Measurements from ENCODE around the gene MXRA5. TPM values are rescaled to one million over a fixed set of nuclear protein-coding genes. Genes with fewer than 3 reads are reported as not detected.

Gene MXRA5
- total and polyA plus RNA-seq, 2 of the 8 experiments (the other 6 are each of a cell fraction or from before 2014, with no cell fraction given): 0.56 to 1.7 TPM

DNA sequence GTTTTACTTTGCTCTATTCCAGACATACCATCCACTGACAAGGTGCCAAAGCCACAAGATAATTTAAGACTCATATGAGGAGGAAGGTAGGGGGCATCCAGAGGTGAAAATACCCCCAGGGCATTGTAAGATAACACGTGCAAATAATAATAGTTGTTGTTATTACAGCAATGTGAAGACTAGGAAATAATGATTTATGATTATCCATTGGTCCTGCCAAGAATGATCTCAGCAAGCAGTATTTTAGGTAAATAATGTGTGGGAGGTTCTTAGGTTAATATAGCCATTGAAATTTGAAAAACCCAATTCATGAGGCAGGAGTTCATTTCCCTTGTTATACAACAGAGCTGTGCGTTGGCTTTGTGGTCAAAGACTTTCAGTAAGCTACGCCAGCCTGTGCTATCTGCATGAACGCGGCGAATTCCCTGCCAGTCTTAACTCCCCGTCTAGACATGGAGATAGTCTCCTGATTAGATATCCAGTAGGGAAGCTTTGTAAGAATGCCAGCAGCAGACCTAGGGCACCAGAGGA, 47.2 kb upstream of the MXRA5 start:
- no peaks in the 10 kb centered on the region for H3K9me3 ChIP-seq (ENCODE audit: insufficient read depth in 2 of 2, low read depth in 1 of 2, low read length in 1 of 2)
- H4K5ac ChIP-seq (ENCODE audit: insufficient read length, low read depth, low read length): no peak overlapping the region
- no peak overlapping the region for H3K23ac ChIP-seq (ENCODE audit: insufficient read length)
- H4K20me1 ChIP-seq (replicated peaks in 1 of 2; ENCODE audit: control insufficient read depth in 1 of 2, insufficient read depth in 2 of 2, low read length in 2 of 2): no peaks in the 10 kb centered on the region
- no peak overlapping the region for H2AFZ ChIP-seq (ENCODE audit: low read length)
- H3K27me3 ChIP-seq (replicated peaks in 1 of 4; ENCODE audit: control insufficient read depth in 3 of 4, extremely low read depth in 1 of 4, insufficient read depth in 3 of 4, low read length in 3 of 4): no peaks in the 10 kb centered on the region
- H2BK12ac ChIP-seq (ENCODE audit: low read depth, low read length): no peak overlapping the region
- no peaks in the 10 kb centered on the region for H3K79me2 ChIP-seq (ENCODE audit: control insufficient read depth in 1 of 2, insufficient read depth in 2 of 2, low read length in 2 of 2)
- no peak overlapping the region for H4K8ac ChIP-seq (ENCODE audit: extremely low read depth, insufficient read depth, low read length)
- H3K9ac ChIP-seq (replicated peaks in 1 of 4; ENCODE audit: extremely low read depth in 1 of 4, low read depth in 3 of 4, low read length in 3 of 4): no peak overlapping the region
- H3K36me3 ChIP-seq (ENCODE audit: control insufficient read depth in 2 of 4, insufficient read depth in 4 of 4, low read length in 3 of 4): no peaks in the 10 kb centered on the region
- ChIA-PET POLR2A (ENCODE audit: partially characterized antibody) (no interaction called here), CTCF (ENCODE audit: partially characterized antibody) (no interaction called here)
- H3K56ac ChIP-seq (replicated peaks; ENCODE audit: insufficient read length, low read depth, low read length): no peak overlapping the region
- DNase-seq (ENCODE audit: low read depth in 1 of 2, low spot score in 2 of 2) (no peak), FAIRE-seq (no peak)
- no peak overlapping the region for H3K14ac ChIP-seq (ENCODE audit: insufficient read length)
- no peak overlapping the region for H3K27ac ChIP-seq (ENCODE audit: low read depth, low read length)
- no peak overlapping the region for H3K4me3 ChIP-seq (ENCODE audit: extremely low read depth in 1 of 4, insufficient read depth in 2 of 4, low read depth in 3 of 4, low read length in 4 of 4)
- H3K23me2 ChIP-seq (ENCODE audit: low read depth, low read length): no peaks in the 10 kb centered on the region
- no peaks in the 10 kb centered on the region for H3K4me1 ChIP-seq (replicated peaks in 1 of 4; ENCODE audit: control insufficient read depth in 3 of 4, insufficient read depth in 4 of 4, low read length in 3 of 4)
- H2BK20ac ChIP-seq (ENCODE audit: low read length): no peak overlapping the region
- no peak overlapping the region for H2BK120ac ChIP-seq (replicated peaks; ENCODE audit: low read depth, low read length)
- no peak overlapping the region for H2AK5ac ChIP-seq (ENCODE audit: low read depth, low read length)
- H3K79me1 ChIP-seq (ENCODE audit: low read depth, low read length): no peaks in the 10 kb centered on the region
- H2BK15ac ChIP-seq (ENCODE audit: low read length): no peak overlapping the region
- H4K91ac ChIP-seq (replicated peaks; ENCODE audit: insufficient read length, low read length): no peak overlapping the region
- H2BK5ac ChIP-seq (ENCODE audit: low read depth, low read length): no peak overlapping the region
- H3K4me2 ChIP-seq (ENCODE audit: insufficient read depth in 1 of 2, low read depth in 2 of 2, low read length in 2 of 2): no peak overlapping the region
- WGBS, 2 experiments (ENCODE audit: extremely low coverage in 1 of 2, insufficient coverage in 1 of 2, insufficient read length in 1 of 2, insufficient replicate concordance in 2 of 2, low coverage in 1 of 2, low lambda C conversion rate in 2 of 2, missing lambda C conversion rate in 1 of 2): 91% methylated on average over 7 of the region's 7 CpGs; no CpG with 5 or more reads in 1 of the 2 experiments
- no peak overlapping the region for H3K4ac ChIP-seq (replicated peaks; ENCODE audit: insufficient read length, low read depth, low read length)
- H3K18ac ChIP-seq (ENCODE audit: extremely low read depth, low read length): no peak overlapping the region
- TF ChIP-seq JUN (IDR thresholded peaks at IDR 0.05; ENCODE audit: low read depth, low read length) (no peak), HDAC2 (IDR thresholded peaks at IDR 0.05; ENCODE audit: borderline replicate concordance in 1 of 2, low read depth in 2 of 2, low read length in 2 of 2) (no peak), KDM4A (IDR thresholded peaks at IDR 0.05; ENCODE audit: low read depth, low read length, severe bottlenecking) (no peak), TAF7 (optimal IDR thresholded peaks at IDR 0.05; ENCODE audit: borderline replicate concordance, low read depth, low read length) (no peak), FOSL1 (IDR thresholded peaks at IDR 0.05; ENCODE audit: insufficient read depth, low read depth, low read length) (no peak), SIN3A (conservative IDR thresholded peaks at IDR 0.05 in 1 of 2, IDR thresholded peaks at IDR 0.05 in 1 of 2; ENCODE audit: low read depth in 1 of 2, low read length in 2 of 2) (no peak), BCL11A (IDR thresholded peaks at IDR 0.05; ENCODE audit: low read depth in 2 of 2, low read length in 2 of 2) (no peak)
- TF ChIP-seq, protein P1, sequence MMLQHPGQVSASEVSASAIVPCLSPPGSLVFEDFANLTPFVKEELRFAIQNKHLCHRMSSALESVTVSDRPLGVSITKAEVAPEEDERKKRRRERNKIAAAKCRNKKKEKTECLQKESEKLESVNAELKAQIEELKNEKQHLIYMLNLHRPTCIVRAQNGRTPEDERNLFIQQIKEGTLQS (IDR thresholded peaks at IDR 0.05; ENCODE audit: insufficient read depth, low read depth, low read length): no peak
- TF ChIP-seq, protein P2, sequence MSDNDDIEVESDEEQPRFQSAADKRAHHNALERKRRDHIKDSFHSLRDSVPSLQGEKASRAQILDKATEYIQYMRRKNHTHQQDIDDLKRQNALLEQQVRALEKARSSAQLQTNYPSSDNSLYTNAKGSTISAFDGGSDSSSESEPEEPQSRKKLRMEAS (IDR thresholded peaks at IDR 0.05): no peak
